BLaER1 treated with 17β-estradiol and CSF1 and Interleukin-3, amounts not matched to agents 10 nM and 100 nM (cell line): Measurements from ENCODE around the gene CADM1.

Source experiments
- H3K27ac ChIP-seq, 11 experiments: shearing (Covaris generic); formaldehyde crosslinking; 2 replicates each; pipeline ENCODE4 v1.8.1; 2022
- H3K27me3 ChIP-seq, 11 experiments: shearing (Covaris generic); formaldehyde crosslinking; 2 replicates each; pipeline ENCODE4 v1.8.1; 2022
- H3K36me3 ChIP-seq, 11 experiments: shearing (Covaris generic); formaldehyde crosslinking; 2 replicates each; pipeline ENCODE4 v1.8.1; 2022
- H3K4me1 ChIP-seq, 10 experiments: shearing (Covaris generic); formaldehyde crosslinking; 2 replicates each; pipeline ENCODE4 v1.8.1; 2022
- H3K4me2 ChIP-seq, 11 experiments: shearing (Covaris generic); formaldehyde crosslinking; 2 replicates each; pipeline ENCODE4 v1.8.1; 2022
- H3K4me3 ChIP-seq, 10 experiments: shearing (Covaris generic); formaldehyde crosslinking; 2 replicates each; pipeline ENCODE4 v1.8.1; 2022
- H3K9ac ChIP-seq, 11 experiments: shearing (Covaris generic); formaldehyde crosslinking; 2 replicates each; pipeline ENCODE4 v1.8.1; 2022
- H3K9me3 ChIP-seq, 11 experiments: shearing (Covaris generic); formaldehyde crosslinking; replicated peaks in 1 of 11; 2 replicates each; pipeline ENCODE4 v1.8.1; 2022
- H4K20me1 ChIP-seq, 11 experiments: shearing (Covaris generic); formaldehyde crosslinking; 2 replicates each; pipeline ENCODE4 v1.8.1; 2022
- Cebpa-rat ChIP-seq, 11 experiments: shearing (Covaris generic); IDR thresholded peaks; 2 replicates each; pipeline ENCODE4 v1.8.1; 2022

Gene CADM1

GRCh38 chr11:115345361-115345760 lies 158.9 kb downstream of the CADM1 start:
- no peak overlapping the region for H3K4me3 ChIP-seq
- H3K27ac ChIP-seq, result no peak overlapping the region

GRCh38 chr11:115344846-115345245 lies 159.4 kb downstream of the CADM1 start:
- Histone ChIP-seq H3K4me2 (no peak overlapping the region), H3K27me3 (no peaks in the 10 kb centered on the region), H3K36me3 (no peaks in the 10 kb centered on the region), H3K4me1 (peaks cover 0 to 7% (median 0%) of the 10 kb centered on the region in 10 experiments; a peak in 4 of 20 replicates), H3K9ac (no peak overlapping the region), H4K20me1 (no peaks in the 10 kb centered on the region), H3K27ac (no peak overlapping the region), H3K9me3 (no peaks in the 10 kb centered on the region), H3K4me3 (no peak overlapping the region)
- no peak for TF ChIP-seq Cebpa-rat (IDR thresholded peaks at IDR 0.05)

More at GRCh38 chr11:115345361-115345760, 158.9 kb downstream of the CADM1 start:
- Histone ChIP-seq H4K20me1 (no peaks in the 10 kb centered on the region), H3K4me1 (peaks cover 0 to 7% (median 0%) of the 10 kb centered on the region in 10 experiments; a peak in 4 of 20 replicates), H3K4me2 (no peak overlapping the region), H3K36me3 (no peaks in the 10 kb centered on the region), H3K9me3 (no peaks in the 10 kb centered on the region), H3K9ac (no peak overlapping the region), H3K27me3 (no peaks in the 10 kb centered on the region)
- no peak for TF ChIP-seq Cebpa-rat (IDR thresholded peaks at IDR 0.05)

GRCh38 chr11:115342142-115342541 lies 162.1 kb downstream of the CADM1 start:
- no peak overlapping the region for H3K4me2 ChIP-seq
- H3K27ac ChIP-seq, result no peak overlapping the region
- H3K27me3 ChIP-seq, result no peaks in the 10 kb centered on the region
- no peak overlapping the region for H3K9ac ChIP-seq
- no peaks in the 10 kb centered on the region for H4K20me1 ChIP-seq
- H3K9me3 ChIP-seq, result no peaks in the 10 kb centered on the region
- no peak overlapping the region for H3K4me3 ChIP-seq
- peaks cover 0 to 7% (median 0%) of the 10 kb centered on the region in 10 experiments; a peak in 4 of 20 replicates for H3K4me1 ChIP-seq
- TF ChIP-seq Cebpa-rat (IDR thresholded peaks at IDR 0.05), result no peak
- no peaks in the 10 kb centered on the region for H3K36me3 ChIP-seq

GRCh38 chr11:115340874-115341273 lies 163.3 kb downstream of the CADM1 start:
- Histone ChIP-seq H3K36me3 (no peaks in the 10 kb centered on the region), H3K4me1 (peaks cover 0 to 1% (median 0%) of the 10 kb centered on the region in 10 experiments; a peak in 3 of 20 replicates), H4K20me1 (no peaks in the 10 kb centered on the region), H3K9me3 (no peaks in the 10 kb centered on the region), H3K9ac (no peak overlapping the region), H3K27ac (no peak overlapping the region), H3K27me3 (no peaks in the 10 kb centered on the region), H3K4me2 (no peak overlapping the region), H3K4me3 (no peak overlapping the region)
- no peak for TF ChIP-seq Cebpa-rat (IDR thresholded peaks at IDR 0.05)

- no peaks in the 10 kb centered on the region for H3K36me3 ChIP-seq
- H3K9me3 ChIP-seq, result no peaks in the 10 kb centered on the region
- TF ChIP-seq Cebpa-rat (IDR thresholded peaks at IDR 0.05), result no peak
- no peak overlapping the region for H3K4me3 ChIP-seq
- H4K20me1 ChIP-seq, result no peaks in the 10 kb centered on the region
- H3K4me1 ChIP-seq, result no peaks in the 10 kb centered on the region
- H3K27ac ChIP-seq, result no peak overlapping the region
- no peak overlapping the region for H3K4me2 ChIP-seq
- H3K27me3 ChIP-seq, result no peaks in the 10 kb centered on the region
- H3K9ac ChIP-seq, result no peak overlapping the region
Measured at GRCh38 chr11:115338476-115338875, 165.7 kb downstream of the CADM1 start.

GRCh38 chr11:115334932-115335788 lies 169.1 kb downstream of the CADM1 start:
- Histone ChIP-seq H3K4me3 (no peak overlapping the region), H3K4me1 (peaks cover 0 to 6% (median 0%) of the 10 kb centered on the region in 10 experiments; a peak in 3 of 20 replicates), H3K9ac (no peak overlapping the region), H3K4me2 (no peak overlapping the region), H3K9me3 (peaks cover 0 to 4% (median 0%) of the 10 kb centered on the region in 11 experiments; a peak in 1 of 22 replicates), H4K20me1 (no peaks in the 10 kb centered on the region; a peak in 1 of 22 replicates), H3K36me3 (no peaks in the 10 kb centered on the region), H3K27ac (no peak overlapping the region), H3K27me3 (no peaks in the 10 kb centered on the region)
- no peak for TF ChIP-seq Cebpa-rat (IDR thresholded peaks at IDR 0.05)

GRCh38 chr11:115333949-115334348 lies 170.3 kb downstream of the CADM1 start:
- Histone ChIP-seq H3K36me3 (no peaks in the 10 kb centered on the region), H3K9ac (no peak overlapping the region), H3K27me3 (no peaks in the 10 kb centered on the region), H3K4me2 (no peak overlapping the region), H3K4me3 (no peak overlapping the region), H3K4me1 (peaks cover 0 to 6% (median 0%) of the 10 kb centered on the region in 10 experiments; a peak in 3 of 20 replicates), H3K9me3 (peaks cover 8 to 14% (median 10%) of the 10 kb centered on the region in 11 experiments; a peak in 20 of 22 replicates), H4K20me1 (no peaks in the 10 kb centered on the region; a peak in 1 of 22 replicates), H3K27ac (no peak overlapping the region)
- TF ChIP-seq Cebpa-rat (IDR thresholded peaks at IDR 0.05), result no peak

- Histone ChIP-seq H3K9me3 (peaks cover 8 to 14% (median 10%) of the 10 kb centered on the region in 11 experiments; a peak in 20 of 22 replicates), H3K9ac (no peak overlapping the region), H4K20me1 (no peaks in the 10 kb centered on the region; a peak in 1 of 22 replicates), H3K36me3 (no peaks in the 10 kb centered on the region), H3K4me3 (no peak overlapping the region), H3K27ac (no peak overlapping the region), H3K27me3 (no peaks in the 10 kb centered on the region), H3K4me2 (peak overlapping the region in 1 of 11 experiments; percentile 16; a peak in 1 of 22 replicates), H3K4me1 (peaks cover 0 to 6% (median 0%) of the 10 kb centered on the region in 10 experiments; a peak in 3 of 20 replicates)
- TF ChIP-seq Cebpa-rat (IDR thresholded peaks at IDR 0.05), result no peak
Measured at GRCh38 chr11:115333121-115333520, 171.1 kb downstream of the CADM1 start.

- no peak overlapping the region for H3K27ac ChIP-seq
- no peaks in the 10 kb centered on the region for H3K27me3 ChIP-seq
- no peaks in the 10 kb centered on the region; a peak in 1 of 22 replicates for H4K20me1 ChIP-seq
- peaks cover 0 to 6% (median 0%) of the 10 kb centered on the region in 10 experiments; a peak in 3 of 20 replicates for H3K4me1 ChIP-seq
- TF ChIP-seq Cebpa-rat (IDR thresholded peaks at IDR 0.05), result no peak
- H3K9me3 ChIP-seq, result peaks cover 8 to 14% (median 10%) of the 10 kb centered on the region in 11 experiments; a peak in 20 of 22 replicates
- no peak overlapping the region for H3K4me3 ChIP-seq
- H3K9ac ChIP-seq, result no peak overlapping the region
- no peak overlapping the region for H3K4me2 ChIP-seq
- H3K36me3 ChIP-seq, result no peaks in the 10 kb centered on the region
Measured at GRCh38 chr11:115330684-115331482, 173.3 kb downstream of the CADM1 start.
